H1 (cell line): ENCODE data around the gene TUBE1. TPM values are rescaled to one million over a fixed set of nuclear protein-coding genes. Genes with fewer than 3 reads are reported as not detected.

Experiments used
- CTCF ChIA-PET: fragments of 300-600 bp; sonication (Branson Sonifier 250); formaldehyde crosslinking; loops from one replicate; lab custom pipeline; 2021; ENCODE audit not compliant: partially characterized antibody; lab: Charles Lee
- POLR2A ChIA-PET: fragments of 300-600 bp; sonication (Branson Sonifier 250); formaldehyde crosslinking; loops from one replicate; lab custom pipeline; 2021; ENCODE audit warnings: inconsistent platforms; ENCODE audit not compliant: partially characterized antibody; lab: Charles Lee
- DNase-seq, 2 experiments: peaks; one replicate each; pipeline versions ENCODE4 v3.0.0 to v3.0.0-alpha.2; 2010 to 2022; ENCODE audit warnings: low spot score in 2 of 2, low read depth in 1 of 2, mixed read lengths in 1 of 2
- FAIRE-seq: peaks from 2 replicates; lab custom pipeline; 2011; peaks lifted over from hg19 to GRCh38; lab: Jason Lieb, UNC
- H2AFZ ChIP-seq: 2 replicates; pipeline ENCODE4 v1.8.1; 2012; ENCODE audit warnings: low read length, inconsistent platforms
- H2AK5ac ChIP-seq: 2 replicates; pipeline ENCODE4 v1.6.1; 2013; ENCODE audit warnings: low read depth, low read length
- H2BK120ac ChIP-seq: replicated peaks from 2 replicates; pipeline ENCODE3; 2013; ENCODE audit warnings: low read depth, low read length, inconsistent platforms
- H2BK12ac ChIP-seq: 2 replicates; pipeline ENCODE4 v1.6.1; 2013; ENCODE audit warnings: low read depth, low read length
- H2BK15ac ChIP-seq: 2 replicates; pipeline ENCODE4 v1.6.1; 2013; ENCODE audit warnings: low read length
- H2BK20ac ChIP-seq: 2 replicates; pipeline ENCODE4 v1.6.1; 2013; ENCODE audit warnings: low read length
- H2BK5ac ChIP-seq: 2 replicates; pipeline ENCODE4 v1.6.1; 2013; ENCODE audit warnings: low read depth, low read length
- H3K14ac ChIP-seq: 2 replicates; pipeline ENCODE4 v1.6.1; 2013; ENCODE audit warnings: inconsistent platforms; ENCODE audit not compliant: insufficient read length
- H3K18ac ChIP-seq: 2 replicates; pipeline ENCODE4 v1.6.1; 2013; ENCODE audit warnings: low read length; ENCODE audit errors: extremely low read depth
- H3K23ac ChIP-seq: 2 replicates; pipeline ENCODE4 v1.6.1; 2013; ENCODE audit warnings: inconsistent platforms; ENCODE audit not compliant: insufficient read length
- H3K23me2 ChIP-seq: 2 replicates; pipeline ENCODE4 v1.6.1; 2013; ENCODE audit warnings: low read depth, low read length
- H3K27ac ChIP-seq: 2 replicates; pipeline ENCODE4 v1.6.1; 2011; ENCODE audit warnings: low read depth, low read length, inconsistent platforms
- H3K27me3 ChIP-seq, 4 experiments: replicated peaks in 1 of 4; 1 replicate in 1 of 4; 2 replicates in 3 of 4; pipeline versions ENCODE4 v1.6.1 to v1.8.1; 2011 to 2013; ENCODE audit warnings: low read length in 3 of 4, mild to moderate bottlenecking in 3 of 4, inconsistent platforms in 2 of 4, mixed read lengths in 2 of 4, moderate library complexity in 1 of 4; ENCODE audit not compliant: control insufficient read depth in 3 of 4, insufficient read depth in 3 of 4; ENCODE audit errors: extremely low read depth in 1 of 4
- H3K36me3 ChIP-seq, 4 experiments: 2 replicates each; pipeline versions ENCODE4 v1.6.1 to v1.8.1; 2011 to 2013; ENCODE audit warnings: mild to moderate bottlenecking in 4 of 4, low read length in 3 of 4, moderate library complexity in 2 of 4, control low read depth in 1 of 4, inconsistent platforms in 1 of 4; ENCODE audit not compliant: insufficient read depth in 4 of 4, control insufficient read depth in 2 of 4
- H3K4ac ChIP-seq: replicated peaks from 2 replicates; pipeline ENCODE3; 2013; ENCODE audit warnings: low read length, low read depth, mixed read lengths, inconsistent platforms; ENCODE audit not compliant: insufficient read length
- H3K4me1 ChIP-seq, 4 experiments: replicated peaks in 1 of 4; 1 replicate in 1 of 4; 2 replicates in 3 of 4; pipeline versions ENCODE4 v1.6.1 to v1.8.1; 2011 to 2013; ENCODE audit warnings: low read length in 3 of 4, inconsistent platforms in 2 of 4, mixed read lengths in 1 of 4; ENCODE audit not compliant: insufficient read depth in 4 of 4, control insufficient read depth in 3 of 4
- H3K4me2 ChIP-seq, 2 experiments: 2 replicates each; pipeline versions ENCODE4 v1.6.1 to v1.8.1; 2011 to 2013; ENCODE audit warnings: low read depth in 2 of 2, low read length in 2 of 2, control low read depth in 1 of 2, inconsistent platforms in 1 of 2, mild to moderate bottlenecking in 1 of 2; ENCODE audit not compliant: insufficient read depth in 1 of 2
- H3K4me3 ChIP-seq, 4 experiments: fragments of 200-600, 300-600 bp in 1 of 4; sonication (generic), shearing (Covaris generic), sonication (Bioruptor Twin) in 1 of 4; 2 replicates each; pipeline versions ENCODE4 v1.5.1 to v1.8.1; 2011 to 2016; ENCODE audit warnings: low read length in 4 of 4, low read depth in 3 of 4, control low read depth in 2 of 4, inconsistent platforms in 2 of 4, mild to moderate bottlenecking in 2 of 4, mixed read lengths in 1 of 4, moderate library complexity in 1 of 4; ENCODE audit not compliant: insufficient read depth in 2 of 4; ENCODE audit errors: extremely low read depth in 1 of 4
- H3K56ac ChIP-seq: replicated peaks from 2 replicates; pipeline ENCODE3; 2013; ENCODE audit warnings: low read depth, mild to moderate bottlenecking, mixed read lengths, low read length, inconsistent platforms; ENCODE audit not compliant: insufficient read length
- H3K79me1 ChIP-seq: 2 replicates; pipeline ENCODE4 v1.6.1; 2013; ENCODE audit warnings: low read depth, low read length, control low read depth
- H3K79me2 ChIP-seq, 2 experiments: 2 replicates each; pipeline versions ENCODE4 v1.6.1 to v1.8.1; 2012 to 2013; ENCODE audit warnings: low read length in 2 of 2, mild to moderate bottlenecking in 2 of 2, inconsistent platforms in 1 of 2; ENCODE audit not compliant: insufficient read depth in 2 of 2, control insufficient read depth in 1 of 2
- H3K9ac ChIP-seq, 4 experiments: replicated peaks in 1 of 4; 1 replicate in 1 of 4; 2 replicates in 3 of 4; pipeline versions ENCODE4 v1.6.1 to v1.8.1; 2011 to 2013; ENCODE audit warnings: low read depth in 3 of 4, low read length in 3 of 4, control low read depth in 2 of 4, mild to moderate bottlenecking in 2 of 4, moderate library complexity in 2 of 4, inconsistent platforms in 1 of 4; ENCODE audit errors: extremely low read depth in 1 of 4
- H3K9me3 ChIP-seq, 2 experiments: 2 replicates each; pipeline versions ENCODE4 v1.6.1 to v1.8.1; 2012 to 2013; ENCODE audit warnings: mild to moderate bottlenecking in 2 of 2, moderate library complexity in 2 of 2, control low read depth in 1 of 2, inconsistent platforms in 1 of 2, low read depth in 1 of 2, low read length in 1 of 2, mixed read lengths in 1 of 2; ENCODE audit not compliant: insufficient read depth in 2 of 2
- H4K20me1 ChIP-seq, 2 experiments: replicated peaks in 1 of 2; 2 replicates each; pipeline versions ENCODE3 to v1.8.1; 2011 to 2013; ENCODE audit warnings: inconsistent platforms in 2 of 2, low read length in 2 of 2, mild to moderate bottlenecking in 1 of 2; ENCODE audit not compliant: insufficient read depth in 2 of 2, control insufficient read depth in 1 of 2
- H4K5ac ChIP-seq: 2 replicates; pipeline ENCODE4 v1.6.1; 2013; ENCODE audit warnings: low read length, low read depth, mixed read lengths, inconsistent platforms; ENCODE audit not compliant: insufficient read length
- H4K8ac ChIP-seq: 2 replicates; pipeline ENCODE4 v1.8.0; 2013; ENCODE audit warnings: mild to moderate bottlenecking, moderate library complexity, low read length, inconsistent platforms; ENCODE audit not compliant: insufficient read depth; ENCODE audit errors: extremely low read depth
- H4K91ac ChIP-seq: replicated peaks from 2 replicates; pipeline ENCODE3; 2013; ENCODE audit warnings: low read length, mixed read lengths, inconsistent platforms; ENCODE audit not compliant: insufficient read length
- BRCA1 ChIP-seq: IDR thresholded peaks from 2 replicates; pipeline ENCODE4 v1.6.1; 2012; ENCODE audit warnings: low read depth, low read length, improper control_type of control experiment
- EP300 ChIP-seq, 2 experiments: IDR thresholded peaks; 1 replicate in 1 of 2; 2 replicates in 1 of 2; pipeline ENCODE4 v1.6.1; 2011 to 2012; ENCODE audit warnings: low read depth in 2 of 2, low read length in 2 of 2, mild to moderate bottlenecking in 2 of 2, borderline replicate concordance in 1 of 2, inconsistent platforms in 1 of 2, moderate library complexity in 1 of 2
- HDAC2 ChIP-seq, 2 experiments: fragments of 300-600 bp in 1 of 2; sonication (generic) in 1 of 2; IDR thresholded peaks; 2 replicates each; pipeline ENCODE4 v1.6.1; 2011 to 2012; ENCODE audit warnings: low read depth in 2 of 2, low read length in 2 of 2, mild to moderate bottlenecking in 2 of 2, moderate library complexity in 2 of 2, borderline replicate concordance in 1 of 2, inconsistent platforms in 1 of 2
- HDAC6 ChIP-seq: IDR thresholded peaks from one replicate; pipeline ENCODE4 v1.7.1; 2012; ENCODE audit warnings: low read depth, mild to moderate bottlenecking, inconsistent platforms, low read length, moderate library complexity
- KDM5A ChIP-seq: fragments of 200-600 bp; IDR thresholded peaks from 2 replicates; pipeline ENCODE4 v1.7.1; 2012; ENCODE audit warnings: mild to moderate bottlenecking, low read length, inconsistent platforms, mixed read lengths
- NRF1 ChIP-seq: IDR thresholded peaks from 2 replicates; pipeline ENCODE4 v1.6.1; 2011; ENCODE audit warnings: mild to moderate bottlenecking, low read depth, low read length, improper control_type of control experiment
- PHF8 ChIP-seq: fragments of 200-600 bp; sonication (generic); conservative IDR thresholded peaks from 2 replicates; pipeline ENCODE4 v1.7.1; 2012; ENCODE audit warnings: low read depth, mild to moderate bottlenecking, inconsistent platforms, low read length, moderate library complexity
- RBBP5 ChIP-seq: IDR thresholded peaks from 2 replicates; pipeline ENCODE4 v1.7.1; 2012; ENCODE audit warnings: low read depth, mild to moderate bottlenecking, inconsistent platforms, low read length, moderate library complexity, borderline replicate concordance
- SAP30 ChIP-seq: fragments of 300-600 bp; sonication (generic); IDR thresholded peaks from 2 replicates; pipeline ENCODE4 v1.7.1; 2012; ENCODE audit warnings: low read length, moderate library complexity, mild to moderate bottlenecking, inconsistent platforms; ENCODE audit not compliant: insufficient read depth, insufficient replicate concordance
- WGBS, 2 experiments: shearing (Covaris generic) in 1 of 2; methylation state at CpG; one replicate each; pipeline versions ENCODE4 v1.1.6 to v1.1.7; 2013 to 2015; ENCODE audit warnings: low lambda C conversion rate in 2 of 2, mixed read lengths in 2 of 2, inconsistent platforms in 1 of 2, low coverage in 1 of 2, missing lambda C conversion rate in 1 of 2; ENCODE audit not compliant: insufficient replicate concordance in 2 of 2, insufficient coverage in 1 of 2, insufficient read length in 1 of 2; ENCODE audit errors: extremely low coverage in 1 of 2, missing lambda C conversion rate in 1 of 2; 5-methylcytosine and 5-hydroxymethylcytosine counted together
- polyA plus RNA-seq, 7 experiments: library from polyadenylated mRNA; depleted of rRNA in 3 of 7; stranded (reverse) in 5 of 7; unstranded in 2 of 7; fragments of >200 nt in 5 of 7; fragments of 200-250 nt in 2 of 7; gene quantifications; 1 replicate in 5 of 7; 2 replicates in 1 of 7; 4 replicates in 1 of 7; pipeline versions ENCODE4 v1.2.1 to v1.2.3, GENCODE V29; 2011 to 2013; ENCODE audit warnings: missing spikeins in 2 of 7, mixed read lengths in 2 of 7
- total RNA-seq: library from RNA; stranded (reverse); fragmentation: NEBNext Ultra II Directional; extraction: Animal tissue kit (Norgen Biotek cat#: 25700); gene quantifications from 2 replicates; pipeline ENCODE4 v1.2.1, GENCODE V29; 2021

TUBE1 gene
- total and polyA plus RNA-seq, 2 of the 8 experiments (the other 6 are each of a cell fraction or from before 2014, with no cell fraction given): 8.0 to 15.9 TPM

DNA sequence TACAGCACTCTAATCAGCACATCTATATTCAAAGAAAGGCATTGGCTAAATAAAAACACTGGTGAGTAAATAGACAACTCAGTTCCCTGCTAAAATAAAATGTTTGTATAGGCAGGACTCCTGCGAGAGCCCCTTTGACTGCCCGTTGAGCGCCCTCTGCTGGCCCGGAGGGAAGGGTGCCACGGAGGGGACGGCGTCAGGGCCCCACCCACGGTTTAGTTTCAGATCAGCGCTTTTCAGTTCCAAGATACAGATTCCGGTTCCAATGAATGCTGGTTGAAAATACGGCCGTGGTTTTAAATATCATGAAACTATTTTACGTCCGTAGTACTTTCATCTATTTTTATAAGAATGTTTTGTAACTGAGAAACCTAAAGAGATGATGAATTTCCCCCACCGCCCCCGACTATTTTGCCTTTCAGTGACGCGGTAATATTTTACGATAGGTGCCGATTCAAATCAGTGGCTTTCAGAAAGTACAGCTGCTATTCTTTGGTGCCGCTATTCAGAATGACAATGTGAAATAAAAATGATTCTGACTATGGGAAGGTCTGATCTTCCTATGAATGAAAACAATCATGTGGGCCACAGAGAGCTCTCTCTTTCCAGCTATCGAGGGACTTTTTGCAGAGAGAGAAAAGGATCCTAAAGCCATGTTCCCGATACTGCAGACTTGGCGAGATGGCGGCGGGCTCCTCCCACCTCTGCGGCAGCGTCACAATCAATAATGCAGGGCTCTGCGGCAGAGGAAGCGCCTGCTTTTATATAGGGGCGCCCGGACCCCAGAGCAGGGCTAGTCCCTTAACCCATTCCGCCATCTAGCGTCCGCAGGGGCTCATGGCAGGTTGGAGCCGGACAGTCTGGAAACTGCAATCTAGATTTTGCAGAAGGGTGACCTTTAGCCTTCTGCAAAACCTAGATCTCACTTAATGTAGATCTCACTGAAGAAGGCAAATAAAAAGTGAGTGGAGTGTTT is 44.0 kb downstream of the TUBE1 start:
- no peak overlapping the region for H2AK5ac ChIP-seq
- no peaks in the 10 kb centered on the region for H3K36me3 ChIP-seq
- ChIA-PET CTCF (interaction anchor here (0.6 to 9.7 kb wide), 46 partner anchors 8 to 1423 kb away, joined by 3 to 102 read pairs (median 4); partner anchors contain the start of genes CCN6, FYN and TRAF3IP2), POLR2A (interaction anchor here (0.6 kb wide), 1 partner anchor 736 kb away, joined by 3 read pairs; no protein-coding TSS in a partner anchor)
- no peak overlapping the region for H2BK120ac ChIP-seq
- H4K91ac ChIP-seq: no peak overlapping the region
- H4K20me1 ChIP-seq: no peaks in the 10 kb centered on the region
- no peak overlapping the region; the same call in 1 of the 2 replicates for H3K18ac ChIP-seq
- H3K27ac ChIP-seq: peak overlapping the region; percentile 16; the same call in 1 of the 2 replicates
- H3K56ac ChIP-seq: no peak overlapping the region
- peak; percentile 65 for FAIRE-seq
- H2BK15ac ChIP-seq: no peak overlapping the region
- H4K5ac ChIP-seq: no peak overlapping the region
- H3K23me2 ChIP-seq: no peaks in the 10 kb centered on the region; the same call in 1 of the 2 replicates
- no peak overlapping the region for H3K23ac ChIP-seq
- WGBS, 2 experiments: 1% methylated on average over 36 of the region's 36 CpGs; no CpG with 5 or more reads in 1 of the 2 experiments
- peaks cover 0 to 6% of the 10 kb centered on the region in 2 experiments; a peak in 1 of 4 replicates for H3K9me3 ChIP-seq
- no peaks in the 10 kb centered on the region for H3K79me1 ChIP-seq
- no peak overlapping the region for H3K4ac ChIP-seq
- no peaks in the 10 kb centered on the region for H3K79me2 ChIP-seq
- H3K14ac ChIP-seq: no peak overlapping the region
- H2BK12ac ChIP-seq: no peak overlapping the region
- H3K27me3 ChIP-seq: no peaks in the 10 kb centered on the region
- no peaks in the 10 kb centered on the region for H3K4me1 ChIP-seq
- peak overlapping the region; percentile 96 for H2AFZ ChIP-seq
- H2BK20ac ChIP-seq: no peak overlapping the region
- peak overlapping the region; percentile 45 to 78 (median 70) for H3K4me3 ChIP-seq
- peak overlapping the region; percentile 61; the same call in 1 of the 2 replicates for H2BK5ac ChIP-seq
- no peak overlapping the region for H4K8ac ChIP-seq
- peak; percentile 87 to 98 for DNase-seq
- H3K9ac ChIP-seq: peak overlapping the region; percentile 13 to 60 (median 34); a peak in 5 of 7 replicates
- peak overlapping the region in 1 of 2 experiments; percentile 61; a peak in 3 of 4 replicates for H3K4me2 ChIP-seq
- TF ChIP-seq HDAC2 (IDR thresholded peaks at IDR 0.05; ENCODE audit: borderline replicate concordance in 1 of 2, low read depth in 2 of 2, low read length in 2 of 2) (peak; percentile 33 to 62; a peak in 1 of 4 replicates), RBBP5 (peak; percentile 43; the same call in 1 of the 2 replicates), NRF1 (no peak), PHF8 (no peak; the same call in none of the 2 replicates), HDAC6 (no peak), BRCA1 (peak; percentile 22; the same call in 1 of the 2 replicates), EP300 (IDR thresholded peaks at IDR 0.05; ENCODE audit: borderline replicate concordance in 1 of 2, low read depth in 2 of 2, low read length in 2 of 2) (peak in 1 of 2 experiments; percentile 58; a peak in 1 of 3 replicates), SAP30 (peak; percentile 63), KDM5A (no peak)
